Measurements from ENCODE around the gene RMRP. TPM values are rescaled to one million over a fixed set of nuclear protein-coding genes. Genes with fewer than 3 reads are reported as not detected.

The RMRP gene
- 15,747 TPM for total RNA-seq
- long read RNA-seq = 0 reads

GRCh38 chr9:35657546-35658136, at the start of gene RMRP:
Gene RMRP (minus strand): TSS chr9:35658019.
- DNase-seq (ENCODE audit: missing footprints) = peak; percentile 97
- peak; percentile 97 for ATAC-seq
- intact Hi-C loops (cut with DNase I) = loop anchor here (2.0 to 5.0 kb wide), 3 partner anchors 53 to 170 kb away; partner anchors contain the start of genes FAM221B, TESK1 and TMEM8B

GRCh38 chr9:35706951-35707350, 49.1 kb upstream of the RMRP start:
- DNase-seq (ENCODE audit: missing footprints) = no peak
- intact Hi-C loops (cut with DNase I) = no loop called here
- no peak for ATAC-seq

DNA sequence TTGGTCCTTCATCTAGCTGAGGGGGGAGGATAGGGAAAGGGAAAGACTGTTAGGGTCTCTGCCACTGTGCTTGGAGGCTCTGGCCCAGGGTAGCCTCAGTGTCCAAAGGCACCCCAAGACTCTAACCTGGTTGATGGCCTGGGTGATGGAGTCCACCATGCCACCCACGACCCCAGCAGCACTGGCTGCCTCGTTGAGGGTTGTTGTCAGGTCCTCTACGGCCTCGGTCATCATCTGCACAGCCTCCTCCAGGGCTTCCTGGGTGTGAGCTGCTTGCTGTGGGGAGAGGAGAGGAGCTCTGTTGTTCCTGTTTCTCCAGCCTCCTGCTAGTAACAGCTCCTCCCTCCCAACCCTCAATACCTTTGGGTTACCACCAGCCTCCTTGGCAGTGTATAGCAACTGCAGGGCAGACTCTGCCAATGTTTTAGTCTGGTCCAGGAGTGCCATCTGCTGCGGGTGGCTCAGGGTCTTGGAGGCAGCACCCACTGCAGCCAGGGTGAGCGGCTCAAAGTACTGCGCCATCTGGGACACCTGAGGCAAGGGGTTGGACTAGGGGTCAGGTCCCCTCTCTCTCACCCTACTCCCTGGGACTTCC, 48.1 kb upstream of the RMRP start:
- ATAC-seq = no peak
- intact Hi-C loops (cut with DNase I) = no loop called here
- no peak for DNase-seq (ENCODE audit: missing footprints)

- intact Hi-C loops (cut with DNase I) = no loop called here
- DNase-seq (ENCODE audit: missing footprints) (no peak), ATAC-seq (no peak)
Measured at GRCh38 chr9:35705372-35705771, 47.6 kb upstream of the RMRP start.

DNA sequence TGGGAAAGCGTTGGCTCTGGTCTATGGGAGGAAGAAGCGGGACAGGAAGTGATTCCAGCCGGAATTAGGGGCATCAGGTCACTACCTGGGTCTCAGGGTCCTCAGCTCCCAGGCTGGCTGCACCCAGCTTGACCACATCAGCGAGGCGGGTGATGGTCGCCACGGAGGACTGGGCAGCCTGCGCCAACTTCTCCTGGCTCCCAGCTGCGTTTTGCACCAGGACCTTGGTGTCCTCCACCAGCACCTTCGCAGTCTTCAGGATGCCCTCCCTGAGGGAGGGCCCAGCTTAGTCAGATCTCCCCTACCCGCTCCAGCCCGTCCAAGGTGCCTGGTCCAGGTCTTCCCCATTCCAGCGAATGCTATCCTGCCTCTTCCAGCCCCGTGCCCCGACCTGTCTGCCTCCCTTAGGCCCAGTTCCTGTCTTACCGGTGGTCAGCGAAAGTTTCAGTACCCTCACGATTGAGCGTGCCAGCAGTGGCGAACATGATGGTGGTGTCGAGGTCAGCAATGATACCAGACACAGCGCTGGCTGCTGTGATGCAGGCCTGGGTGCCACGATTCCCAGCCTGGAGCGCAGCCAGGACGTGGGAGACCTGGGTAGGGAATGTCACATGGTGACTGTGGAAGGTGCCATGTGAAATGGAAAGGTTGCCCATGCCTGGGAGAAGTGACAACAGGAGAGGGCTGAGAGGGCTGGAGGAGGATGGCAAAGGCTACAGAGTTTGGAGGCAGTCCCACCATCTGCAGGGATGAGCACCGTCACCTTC, 46.3 kb upstream of the RMRP start:
- ATAC-seq = peak; percentile 65
- no peak for DNase-seq (ENCODE audit: missing footprints)
- intact Hi-C loops (cut with DNase I) = no loop called here

GRCh38 chr9:35702696-35703095, 44.9 kb upstream of the RMRP start:
- DNase-seq (ENCODE audit: missing footprints) (no peak), ATAC-seq (no peak)
- intact Hi-C loops (cut with DNase I) = no loop called here

GRCh38 chr9:35700942-35701341, 43.1 kb upstream of the RMRP start:
- intact Hi-C loops (cut with DNase I) = no loop called here
- peak; percentile 62 for ATAC-seq
- DNase-seq (ENCODE audit: missing footprints) = no peak

GRCh38 chr9:35700031-35700430, 42.2 kb upstream of the RMRP start:
- ATAC-seq (no peak), DNase-seq (ENCODE audit: missing footprints) (no peak)
- intact Hi-C loops (cut with DNase I) = no loop called here

DNA sequence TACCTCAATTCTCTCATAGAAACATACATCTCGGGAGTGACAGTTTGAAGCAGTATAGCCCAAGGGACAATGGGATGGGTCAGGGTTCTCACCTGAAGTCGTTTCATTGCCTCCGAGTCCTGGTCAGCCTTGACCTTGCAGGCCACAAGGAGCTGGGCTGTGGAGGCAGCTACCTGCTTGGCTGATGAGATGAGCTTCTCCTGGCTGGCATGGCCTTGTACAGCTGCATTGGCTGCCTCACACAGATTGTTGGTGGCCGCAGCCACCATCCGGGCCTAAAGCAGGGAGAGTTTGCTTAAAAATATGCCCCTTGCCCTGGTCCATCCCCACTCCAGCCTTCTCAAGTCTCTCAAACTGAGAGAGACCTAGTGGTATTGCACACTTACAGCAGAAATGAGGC, 40.4 kb upstream of the RMRP start:
- DNase-seq (ENCODE audit: missing footprints) (no peak), ATAC-seq (no peak)
- intact Hi-C loops (cut with DNase I) = no loop called here

DNA sequence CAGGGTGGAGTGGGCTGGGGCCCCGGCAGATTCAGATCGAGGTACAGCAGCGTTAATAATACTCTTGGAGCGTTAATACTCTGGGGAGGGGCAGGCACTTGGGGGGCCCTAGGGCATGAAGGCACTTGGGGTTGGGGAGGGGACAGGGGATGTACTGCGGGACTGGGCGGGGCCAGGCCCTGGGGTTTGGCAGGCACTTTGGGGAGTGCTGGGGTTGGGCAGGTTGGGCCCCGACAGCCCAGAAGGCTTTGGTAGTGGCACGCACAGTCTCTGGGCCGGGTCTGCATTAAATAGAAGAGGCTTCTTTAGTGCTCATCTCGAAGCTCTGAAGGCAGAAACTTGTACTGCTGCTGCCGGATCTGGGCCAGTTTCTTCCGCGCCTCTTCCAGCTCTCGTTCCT, 39.7 kb upstream of the RMRP start:
- no peak for ATAC-seq
- intact Hi-C loops (cut with DNase I) = no loop called here
- no peak for DNase-seq (ENCODE audit: missing footprints)

- intact Hi-C loops (cut with DNase I) = no loop called here
Measured at GRCh38 chr9:35696520-35697215, 38.8 kb upstream of the RMRP start.

DNA sequence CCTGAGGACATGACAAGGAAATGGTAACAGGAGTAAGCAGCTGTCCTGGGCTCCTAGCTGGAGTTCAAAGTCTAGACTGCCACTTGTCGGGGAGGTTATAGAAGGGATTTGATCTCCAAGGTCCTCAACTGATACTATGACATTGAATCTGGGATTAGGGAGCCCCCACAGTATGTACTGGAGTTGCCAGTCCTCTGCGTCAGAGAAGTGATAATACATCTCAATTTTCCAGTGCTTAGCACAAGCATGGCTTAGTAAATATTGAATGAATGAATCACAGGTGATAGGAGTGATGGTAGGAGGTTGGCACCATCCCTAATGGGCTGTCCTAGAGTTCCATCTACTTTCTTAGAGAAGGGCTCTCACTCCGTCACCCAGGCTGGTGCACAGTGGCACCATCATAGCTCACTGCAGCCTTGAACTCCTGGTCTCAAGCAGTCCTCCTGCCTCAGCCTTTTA, 38.2 kb upstream of the RMRP start:
- ATAC-seq (no peak), DNase-seq (ENCODE audit: missing footprints) (no peak)
- intact Hi-C loops (cut with DNase I) = no loop called here

More at GRCh38 chr9:35696520-35697215, 38.8 kb upstream of the RMRP start:
- ATAC-seq = peak; percentile 69
- no peak for DNase-seq (ENCODE audit: missing footprints)

DNA sequence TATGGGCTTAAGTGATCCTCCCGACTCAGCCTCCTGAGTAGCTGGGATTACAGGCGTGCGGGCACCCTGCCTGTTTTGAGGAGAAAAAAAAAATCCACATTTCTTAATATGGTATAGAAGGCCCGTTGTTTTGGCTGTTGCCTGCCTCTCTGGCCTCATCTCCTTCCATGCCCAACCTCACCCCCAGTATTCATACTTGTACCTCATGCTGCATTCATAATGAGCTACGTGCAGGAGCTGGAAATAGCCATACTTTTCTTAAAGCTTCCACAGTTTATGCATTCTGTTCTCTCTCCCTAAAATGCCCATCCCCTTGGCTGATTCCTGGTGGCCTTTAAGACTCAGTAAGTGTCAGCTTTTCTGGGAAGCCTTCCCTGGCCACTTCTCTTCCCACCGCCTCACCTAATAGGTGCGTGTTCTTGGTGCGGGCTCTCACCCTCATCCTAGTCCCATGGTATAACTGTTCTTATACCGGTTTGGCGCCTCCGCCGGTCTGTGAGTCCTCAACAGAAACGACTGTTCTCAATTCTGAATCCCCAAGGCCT, 34.0 kb upstream of the RMRP start:
- ATAC-seq (no peak), DNase-seq (ENCODE audit: missing footprints) (no peak)
- intact Hi-C loops (cut with DNase I) = loop anchor here (2.0 to 5.0 kb wide), 2 partner anchors 31 to 35 kb away; no protein-coding TSS in a partner anchor

GRCh38 chr9:35691334-35691650, 33.5 kb upstream of the RMRP start:
- ATAC-seq = peak; percentile 2
- DNase-seq (ENCODE audit: missing footprints) = no peak
- intact Hi-C loops (cut with DNase I) = loop anchor here (2.0 to 5.0 kb wide), 2 partner anchors 30 to 36 kb away; no protein-coding TSS in a partner anchor

DNA sequence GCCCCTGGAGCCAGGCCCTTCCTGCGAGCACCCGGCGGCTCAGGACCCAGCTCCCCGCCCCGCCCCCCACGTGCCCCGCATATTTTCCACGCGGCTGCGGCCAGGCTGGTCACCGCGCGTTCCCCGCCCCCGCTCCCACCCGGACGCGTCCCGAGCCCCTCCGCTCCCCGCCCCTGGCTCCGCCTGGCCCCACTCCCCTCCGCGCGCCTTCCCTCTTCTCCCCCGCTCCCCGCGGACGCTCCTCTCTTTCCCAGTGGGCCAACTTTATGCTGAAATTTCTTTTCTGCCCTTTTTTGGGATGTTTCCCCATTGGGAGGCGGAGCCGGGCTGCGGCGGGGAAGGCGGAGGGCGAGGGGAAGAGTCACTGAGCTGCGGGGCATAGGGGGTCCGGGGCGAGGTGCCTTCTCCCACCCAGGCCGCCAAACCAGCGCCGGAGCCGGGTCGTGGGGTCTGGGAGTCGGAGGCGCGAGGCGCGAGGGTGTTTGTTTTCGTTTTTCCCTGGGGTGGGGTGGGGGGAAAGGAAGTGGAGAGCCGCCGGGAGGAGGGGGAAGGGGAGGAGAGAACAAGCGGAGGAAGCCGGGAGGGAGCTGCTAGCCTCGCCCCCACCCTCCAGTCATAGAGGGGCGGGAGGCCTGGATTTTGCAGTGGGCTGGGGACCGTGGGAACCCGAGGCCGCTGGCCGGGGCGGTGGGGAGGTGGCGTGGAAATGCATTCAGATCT, 33.0 kb upstream of the RMRP start:
- intact Hi-C loops (cut with DNase I) = loop anchor here (2.0 to 5.0 kb wide), 2 partner anchors 30 to 37 kb away; no protein-coding TSS in a partner anchor
- peak; percentile 69 for ATAC-seq
- peak; percentile 87 for DNase-seq (ENCODE audit: missing footprints)

GRCh38 chr9:35690294-35690613, 32.4 kb upstream of the RMRP start:
- intact Hi-C loops (cut with DNase I) = loop anchor here (2.0 to 5.0 kb wide), 2 partner anchors 29 to 37 kb away; no protein-coding TSS in a partner anchor
- no peak for ATAC-seq
- no peak for DNase-seq (ENCODE audit: missing footprints)

GRCh38 chr9:35689542-35690293, 31.9 kb upstream of the RMRP start, which contains the start of gene TPM2:
Gene TPM2 (minus strand): TSS chr9:35689925. CDS start chr9:35689817, 108 bp downstream.
- peak; percentile 78 for DNase-seq (ENCODE audit: missing footprints)
- ATAC-seq = peak; percentile 77
- intact Hi-C loops (cut with DNase I) = loop anchor here (2.0 to 5.0 kb wide), 2 partner anchors 29 to 38 kb away; no protein-coding TSS in a partner anchor
